HepG2 (cell line): Measurements from ENCODE around the gene SHC1. TPM values are rescaled to one million over a fixed set of nuclear protein-coding genes. Genes with fewer than 3 reads are reported as not detected.

Experiments
- ARNT2 ChIP-seq: sonication (generic); formaldehyde crosslinking; IDR thresholded peaks from 2 replicates; pipeline ENCODE4 v1.8.0; 2022; ENCODE audit warnings: mild to moderate bottlenecking, low read depth, missing genetic modification reagents, moderate library complexity
- DRAP1 ChIP-seq: IDR thresholded peaks from 2 replicates; pipeline ENCODE4 v1.6.1; 2016; ENCODE audit warnings: missing genetic modification reagents, missing compliant biosample characterization
- ERF ChIP-seq: IDR thresholded peaks from 2 replicates; pipeline ENCODE4 v1.6.1; 2018; ENCODE audit warnings: missing biosample characterization, missing genetic modification reagents
- KLF11 ChIP-seq: IDR thresholded peaks from 2 replicates; pipeline ENCODE4 v1.6.1; 2016; ENCODE audit warnings: missing compliant biosample characterization
- MIER2 ChIP-seq: IDR thresholded peaks from 2 replicates; pipeline ENCODE4 v1.6.1; 2016; ENCODE audit warnings: missing biosample characterization, missing genetic modification reagents
- NFKB2 ChIP-seq: sonication (generic); formaldehyde crosslinking; IDR thresholded peaks from 2 replicates; pipeline ENCODE4 v1.4.0; 2020; ENCODE audit warnings: missing genetic modification reagents, borderline replicate concordance
- PHF21A ChIP-seq: sonication (generic); formaldehyde crosslinking; IDR thresholded peaks from 2 replicates; pipeline ENCODE4 v1.5.0; 2020; ENCODE audit warnings: mild to moderate bottlenecking, missing genetic modification reagents
- POLR2AphosphoS5 ChIP-seq: IDR thresholded peaks from 2 replicates; pipeline ENCODE4 v1.6.1; 2012; ENCODE audit warnings: low read depth, low read length
- PRDM10 ChIP-seq: sonication (generic); formaldehyde crosslinking; IDR thresholded peaks from 2 replicates; pipeline ENCODE4 v1.4.0; 2020; ENCODE audit warnings: low read depth, missing genetic modification reagents
- RERE ChIP-seq: IDR thresholded peaks from 2 replicates; pipeline ENCODE4 v1.6.1; 2016; ENCODE audit warnings: low read depth, missing genetic modification reagents, missing compliant biosample characterization
- SOX6 ChIP-seq, 2 experiments: fragments of 450-650 bp in 1 of 2; sonication (generic) in 1 of 2; formaldehyde crosslinking in 1 of 2; IDR thresholded peaks; 2 replicates each; pipeline versions ENCODE4 v1.4.0 to v1.6.1; 2017 to 2020; ENCODE audit warnings: antibody characterized with exemption in 1 of 2, mild to moderate bottlenecking in 1 of 2, missing genetic modification reagents in 1 of 2
- ZNF256 ChIP-seq: sonication (generic); formaldehyde crosslinking; conservative IDR thresholded peaks from 2 replicates; pipeline ENCODE4 v1.4.0; 2020; ENCODE audit warnings: missing genetic modification reagents
- ZNF263 ChIP-seq: sonication (generic); formaldehyde crosslinking; IDR thresholded peaks from 2 replicates; pipeline ENCODE4 v1.4.0; 2020; ENCODE audit warnings: missing genetic modification reagents
- ZNF354B ChIP-seq: sonication (generic); formaldehyde crosslinking; IDR thresholded peaks from 2 replicates; pipeline ENCODE4 v1.8.0; 2022; ENCODE audit warnings: mild to moderate bottlenecking, missing genetic modification reagents
- ZNF563 ChIP-seq: sonication (generic); formaldehyde crosslinking; IDR thresholded peaks from 2 replicates; pipeline ENCODE4 v1.8.0; 2022; ENCODE audit warnings: mild to moderate bottlenecking, moderate library complexity, missing genetic modification reagents
- ZNF878 ChIP-seq: sonication (generic); formaldehyde crosslinking; IDR thresholded peaks from 2 replicates; pipeline ENCODE4 v1.8.1; 2023; ENCODE audit warnings: mild to moderate bottlenecking, missing genetic modification reagents, moderate library complexity
- polyA plus RNA-seq, 8 experiments: library from polyadenylated mRNA; depleted of rRNA in 3 of 8; stranded (reverse) in 7 of 8; unstranded in 1 of 8; fragments of >200 nt; fragmentation: Illumina TruSeq in 4 of 8; extraction: Trizol in 4 of 8; gene quantifications; 2 replicates each; pipeline versions ENCODE4 v1.2.1 to v1.2.3, GENCODE V29; 2011 to 2016; ENCODE audit warnings: low read depth in 4 of 8, missing spikeins in 1 of 8, mixed read lengths in 1 of 8; ENCODE audit not compliant: insufficient read depth in 1 of 8
- total RNA-seq, 5 experiments: library from RNA; depleted of rRNA; stranded (reverse); fragments of >200 nt; fragmentation: Illumina TruSeq; extraction: Trizol; gene quantifications; 2 replicates each; pipeline ENCODE4 v1.2.3, GENCODE V29; 2016; ENCODE audit warnings: low read depth in 1 of 5

Gene SHC1
- total and polyA plus RNA-seq, 2 of the 13 experiments (the other 11 are each of a cell fraction or from before 2014, with no cell fraction given), result 52.0 to 137 TPM

- peak; percentile 46; the same call in 1 of the 2 replicates for TF ChIP-seq RERE (CRISPR knock-in tag)
- TF ChIP-seq MIER2, result 0 out of 2 replicates have a peak, but pooled peaks have one; percentile 10
- TF ChIP-seq ZNF878, result 0 out of 2 replicates have a peak, but pooled peaks have one; percentile 47
- peak; percentile 84 for TF ChIP-seq PRDM10
- peak; percentile 55; the same call in 1 of the 2 replicates for TF ChIP-seq ERF
- TF ChIP-seq POLR2AphosphoS5, result peak; percentile 69
- no peak for TF ChIP-seq SOX6 (IDR thresholded peaks at IDR 0.05)
- TF ChIP-seq SOX6 (CRISPR knock-in tag; IDR thresholded peaks at IDR 0.05), result peak; percentile 51; the same call in 1 of the 2 replicates
- no peak for TF ChIP-seq NFKB2
- peak; percentile 76 for TF ChIP-seq DRAP1
- no peak for TF ChIP-seq ZNF354B (CRISPR knock-in tag)
- 0 out of 2 replicates have a peak, but pooled peaks have one; percentile 32 for TF ChIP-seq ZNF256 (CRISPR knock-in tag)
- TF ChIP-seq KLF11 (CRISPR knock-in tag), result 0 out of 2 replicates have a peak, but pooled peaks have one; percentile 39
- TF ChIP-seq ZNF563 (CRISPR knock-in tag), result no peak
- 0 out of 2 replicates have a peak, but pooled peaks have one; percentile 68 for TF ChIP-seq PHF21A (CRISPR knock-in tag)
- TF ChIP-seq ZNF263, result 0 out of 2 replicates have a peak, but pooled peaks have one; percentile 52
- TF ChIP-seq ARNT2 (CRISPR knock-in tag), result peak; percentile 49; the same call in 1 of the 2 replicates
Observed at GRCh38 chr1:154972517-154973343, 2.2 kb upstream of the SHC1 start (continued).
